HepG2 (cell line): Measurements from ENCODE around the gene ANO9. TPM values are rescaled to one million over a fixed set of nuclear protein-coding genes. Genes with fewer than 3 reads are reported as not detected.

Experiments used
- ATAC-seq: fragments of 200-7000 bp; cut with Tn5 transposase; 3 replicates; pipeline ENCODE4 v1.9.1; 2020; ENCODE audit warnings: mild to moderate bottlenecking, moderate library complexity
- BruUV-seq: library from RNA; stranded (reverse); fragments of 400-500 nt; replicated peaks from 2 replicates; lab custom pipeline; 2021; lab: Mats Ljungman, UMichigan
- CTCF ChIA-PET: fragments of 300-600 bp; formaldehyde crosslinking; extraction: SDS; loops from one replicate; lab custom pipeline; 2021; ENCODE audit warnings: low total read pairs, inconsistent platforms, low intra/inter-chr PET ratio; lab: Yijun Ruan, JAX
- POLR2A ChIA-PET: fragments of 350-600 bp; sonication (Branson Sonifier 250); formaldehyde crosslinking; loops from one replicate; lab custom pipeline; 2020; ENCODE audit warnings: antibody characterized with exemption, inconsistent platforms; lab: Yijun Ruan, JAX
- DNase-seq: peaks from one replicate; pipeline ENCODE4 v3.0.0-alpha.2; 2015; ENCODE audit warnings: low spot score
- FAIRE-seq: peaks from 3 replicates; lab custom pipeline; 2011; peaks lifted over from hg19 to GRCh38; lab: Jason Lieb, UNC
- H2AFZ ChIP-seq: one replicate; pipeline ENCODE4 v1.6.1; 2011; ENCODE audit warnings: low read length, inconsistent platforms
- H3K27ac ChIP-seq: fragments of 300-600 bp; 3 replicates; pipeline ENCODE4 v1.8.0; 2011; ENCODE audit warnings: mixed run types, mild to moderate bottlenecking, mixed read lengths, low read length, inconsistent platforms; ENCODE audit not compliant: insufficient read depth; ENCODE audit errors: extremely low read length
- H3K27me3 ChIP-seq, 2 experiments: fragments of 200-600 bp in 1 of 2; 2 replicates in 1 of 2; 3 replicates in 1 of 2; pipeline versions ENCODE4 v1.6.0 to v1.8.0; 2011; ENCODE audit warnings: low read length in 2 of 2, mild to moderate bottlenecking in 2 of 2, moderate library complexity in 2 of 2, inconsistent platforms in 1 of 2; ENCODE audit not compliant: insufficient read depth in 2 of 2, control insufficient read depth in 1 of 2
- H3K36me3 ChIP-seq, 2 experiments: fragments of 200-600 bp in 1 of 2; replicated peaks in 1 of 2; 2 replicates in 1 of 2; 3 replicates in 1 of 2; pipeline versions ENCODE4 v1.5.1 to v1.8.0; 2011; ENCODE audit warnings: low read length in 2 of 2, inconsistent platforms in 1 of 2; ENCODE audit not compliant: insufficient read depth in 2 of 2, control insufficient read depth in 1 of 2
- H3K4me1 ChIP-seq: 2 replicates; pipeline ENCODE4 v1.5.1; 2012; ENCODE audit warnings: low read length, inconsistent platforms; ENCODE audit not compliant: insufficient read depth
- H3K4me2 ChIP-seq: 2 replicates; pipeline ENCODE4 v1.6.0; 2011; ENCODE audit warnings: low read depth, low read length, inconsistent platforms
- H3K4me3 ChIP-seq, 3 experiments: fragments of 200-600 bp in 1 of 3; sonication (generic), shearing (Covaris generic) in 1 of 3; replicated peaks in 1 of 3; 2 replicates each; pipeline ENCODE4 v1.5.1; 2011 to 2016; ENCODE audit warnings: low read length in 3 of 3, inconsistent platforms in 2 of 3, low read depth in 2 of 3, mild to moderate bottlenecking in 2 of 3, control low read depth in 1 of 3, mixed read lengths in 1 of 3; ENCODE audit not compliant: insufficient read depth in 1 of 3
- H3K79me2 ChIP-seq: one replicate; pipeline ENCODE4 v1.6.1; 2011; ENCODE audit warnings: low read length, inconsistent platforms; ENCODE audit not compliant: insufficient read depth
- H3K9ac ChIP-seq: 2 replicates; pipeline ENCODE4 v1.6.0; 2011; ENCODE audit warnings: mild to moderate bottlenecking, low read depth, low read length, inconsistent platforms; ENCODE audit not compliant: insufficient read depth
- H3K9me3 ChIP-seq: 2 replicates; pipeline ENCODE4 v1.5.1; 2012; ENCODE audit warnings: mild to moderate bottlenecking, low read length
- H4K20me1 ChIP-seq: 2 replicates; pipeline ENCODE4 v1.6.0; 2011; ENCODE audit warnings: inconsistent platforms, mild to moderate bottlenecking, low read length, moderate library complexity; ENCODE audit not compliant: insufficient read depth
- AKAP8 ChIP-seq: sonication (generic); formaldehyde crosslinking; IDR thresholded peaks from 2 replicates; pipeline ENCODE4 v1.5.1; 2020; ENCODE audit warnings: mild to moderate bottlenecking, missing genetic modification reagents
- HMGA1 ChIP-seq: sonication (generic); formaldehyde crosslinking; conservative IDR thresholded peaks from 2 replicates; pipeline ENCODE4 v1.4.0; 2020; ENCODE audit warnings: missing genetic modification reagents
- KLF15 ChIP-seq: sonication (generic); formaldehyde crosslinking; IDR thresholded peaks from 2 replicates; pipeline ENCODE4 v1.8.1; 2023; ENCODE audit warnings: borderline replicate concordance, mild to moderate bottlenecking, inconsistent platforms, missing genetic modification reagents, mixed read lengths
- MATR3 ChIP-seq: sonication (generic); formaldehyde crosslinking; IDR thresholded peaks from 2 replicates; pipeline ENCODE4 v1.4.0; 2020; ENCODE audit warnings: missing genetic modification reagents
- NR1H2 ChIP-seq: sonication (generic); formaldehyde crosslinking; IDR thresholded peaks from 2 replicates; pipeline ENCODE4 v1.8.1; 2022; ENCODE audit warnings: low read depth, missing genetic modification reagents, borderline replicate concordance
- NR2C2 ChIP-seq: sonication (generic); formaldehyde crosslinking; IDR thresholded peaks from 2 replicates; pipeline ENCODE4 v1.4.0; 2020; ENCODE audit warnings: missing genetic modification reagents, mild to moderate bottlenecking, moderate library complexity, borderline replicate concordance
- PHF8 ChIP-seq: sonication (generic); formaldehyde crosslinking; IDR thresholded peaks from 2 replicates; pipeline ENCODE4 v1.5.0; 2020; ENCODE audit warnings: missing genetic modification reagents
- POLR2AphosphoS5 ChIP-seq: IDR thresholded peaks from 2 replicates; pipeline ENCODE4 v1.6.1; 2012; ENCODE audit warnings: low read depth, low read length
- RORA ChIP-seq: sonication (generic); formaldehyde crosslinking; IDR thresholded peaks from 2 replicates; pipeline ENCODE4 v1.5.0; 2020; ENCODE audit warnings: mild to moderate bottlenecking, missing genetic modification reagents, moderate library complexity
- SIN3A ChIP-seq: IDR thresholded peaks from 2 replicates; pipeline ENCODE4 v1.6.1; 2011; ENCODE audit warnings: low read depth, mild to moderate bottlenecking, control low read depth, low read length, borderline replicate concordance
- SSRP1 ChIP-seq: IDR thresholded peaks from 2 replicates; pipeline ENCODE4 v1.6.1; 2016; ENCODE audit warnings: control low read depth
- YEATS4 ChIP-seq: sonication (generic); formaldehyde crosslinking; IDR thresholded peaks from 2 replicates; pipeline ENCODE4 v1.4.0; 2020; ENCODE audit warnings: missing genetic modification reagents, borderline replicate concordance
- ZNF382 ChIP-seq: sonication (generic); formaldehyde crosslinking; IDR thresholded peaks from 2 replicates; pipeline ENCODE4 v1.5.0; 2020; ENCODE audit warnings: missing genetic modification reagents, mild to moderate bottlenecking, borderline replicate concordance
- ZNF883 ChIP-seq: sonication (generic); formaldehyde crosslinking; IDR thresholded peaks from 2 replicates; pipeline ENCODE4 v1.5.1; 2020; ENCODE audit warnings: mild to moderate bottlenecking, missing genetic modification reagents; ENCODE audit errors: not compliant biosample characterization
- ZSCAN12 ChIP-seq: sonication (generic); formaldehyde crosslinking; IDR thresholded peaks from 2 replicates; pipeline ENCODE4 v1.9.0; 2021; ENCODE audit warnings: mild to moderate bottlenecking, missing genetic modification reagents
- WGBS: methylation state at CpG from one replicate; pipeline ENCODE4 v1.1.6; 2017; ENCODE audit warnings: low lambda C conversion rate; 5-methylcytosine and 5-hydroxymethylcytosine counted together
- in situ Hi-C: cut with HindIII; loops from 2 replicates; pipeline ENCODE4 v1.10.0; 2017; ENCODE audit warnings: low pct_unique_long_range_greater_than_20kb; ENCODE audit not compliant: extremely low pct_ligation_motif_present
- intact Hi-C: fragments of 100-400 bp; cut with micrococcal nuclease; formaldehyde crosslinking; loops from one replicate; pipeline ENCODE4 v1.10.0; 2022; ENCODE audit not compliant: unreplicated experiment
- polyA plus RNA-seq, 8 experiments: library from polyadenylated mRNA; depleted of rRNA in 3 of 8; stranded (reverse) in 7 of 8; unstranded in 1 of 8; fragments of >200 nt; fragmentation: Illumina TruSeq in 4 of 8; extraction: Trizol in 4 of 8; gene quantifications; 2 replicates each; pipeline versions ENCODE4 v1.2.1 to v1.2.3, GENCODE V29; 2011 to 2016; ENCODE audit warnings: low read depth in 4 of 8, missing spikeins in 1 of 8, mixed read lengths in 1 of 8; ENCODE audit not compliant: insufficient read depth in 1 of 8
- total RNA-seq, 5 experiments: library from RNA; depleted of rRNA; stranded (reverse); fragments of >200 nt; fragmentation: Illumina TruSeq; extraction: Trizol; gene quantifications; 2 replicates each; pipeline ENCODE4 v1.2.3, GENCODE V29; 2016; ENCODE audit warnings: low read depth in 1 of 5
- TF ChIP-seq, protein P1 (sequence below): sonication (generic); formaldehyde crosslinking; IDR thresholded peaks from 2 replicates; pipeline ENCODE4 v1.4.0; 2020; ENCODE audit warnings: missing genetic modification reagents
- TF ChIP-seq, protein P2 (sequence below): sonication (generic); formaldehyde crosslinking; IDR thresholded peaks from 2 replicates; pipeline ENCODE4 v1.9.0; 2022; ENCODE audit warnings: missing genetic modification reagents, mild to moderate bottlenecking, borderline replicate concordance
- TF ChIP-seq, protein P3 (sequence below): sonication (generic); formaldehyde crosslinking; IDR thresholded peaks from 2 replicates; pipeline ENCODE4 v1.5.0; 2020; ENCODE audit warnings: missing genetic modification reagents

The ANO9 gene
- total and polyA plus RNA-seq, 2 of the 13 experiments (the other 11 are each of a cell fraction or from before 2014, with no cell fraction given), result 8.9 to 14.3 TPM

GRCh38 chr11:488992-489391 is 47.2 kb upstream of the ANO9 start (continued):
- TF ChIP-seq, protein P1, sequence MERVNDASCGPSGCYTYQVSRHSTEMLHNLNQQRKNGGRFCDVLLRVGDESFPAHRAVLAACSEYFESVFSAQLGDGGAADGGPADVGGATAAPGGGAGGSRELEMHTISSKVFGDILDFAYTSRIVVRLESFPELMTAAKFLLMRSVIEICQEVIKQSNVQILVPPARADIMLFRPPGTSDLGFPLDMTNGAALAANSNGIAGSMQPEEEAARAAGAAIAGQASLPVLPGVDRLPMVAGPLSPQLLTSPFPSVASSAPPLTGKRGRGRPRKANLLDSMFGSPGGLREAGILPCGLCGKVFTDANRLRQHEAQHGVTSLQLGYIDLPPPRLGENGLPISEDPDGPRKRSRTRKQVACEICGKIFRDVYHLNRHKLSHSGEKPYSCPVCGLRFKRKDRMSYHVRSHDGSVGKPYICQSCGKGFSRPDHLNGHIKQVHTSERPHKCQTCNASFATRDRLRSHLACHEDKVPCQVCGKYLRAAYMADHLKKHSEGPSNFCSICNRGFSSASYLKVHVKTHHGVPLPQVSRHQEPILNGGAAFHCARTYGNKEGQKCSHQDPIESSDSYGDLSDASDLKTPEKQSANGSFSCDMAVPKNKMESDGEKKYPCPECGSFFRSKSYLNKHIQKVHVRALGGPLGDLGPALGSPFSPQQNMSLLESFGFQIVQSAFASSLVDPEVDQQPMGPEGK (CRISPR knock-in tag), result no peak
- TF ChIP-seq POLR2AphosphoS5, result no peak
- no peak for TF ChIP-seq NR2C2 (CRISPR knock-in tag)

DNA sequence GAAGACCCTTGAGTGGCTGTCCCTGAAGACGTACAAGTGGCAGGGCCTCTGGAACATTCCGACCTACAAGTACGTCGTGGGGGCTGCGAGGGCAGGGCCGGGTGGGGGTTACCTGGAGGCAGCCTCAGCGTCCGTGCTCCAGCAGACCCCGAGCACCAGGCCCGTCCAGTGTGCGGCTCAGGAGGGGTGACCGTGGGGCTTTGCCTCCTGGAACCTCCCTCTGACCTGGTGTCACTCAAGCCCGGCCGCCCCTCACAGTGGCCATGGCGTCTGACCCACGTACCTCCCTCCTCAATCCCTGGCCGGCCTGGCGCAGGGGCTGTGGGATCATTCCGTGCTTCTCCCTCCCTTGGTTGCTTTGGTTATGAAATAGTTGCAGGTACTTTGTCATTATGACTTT is 46.8 kb upstream of the ANO9 start:
- ATAC-seq, result no peak
- Histone ChIP-seq H3K79me2 (peaks cover 5% of the 10 kb centered on the region), H3K27me3 (no peaks in the 10 kb centered on the region), H3K4me3 (no peak overlapping the region), H3K4me2 (no peak overlapping the region), H3K36me3 (peaks cover 5 to 11% of the 10 kb centered on the region in 2 experiments; a peak in 1 of 5 replicates), H3K4me1 (no peaks in the 10 kb centered on the region), H3K27ac (no peak overlapping the region), H2AFZ (no peak overlapping the region), H4K20me1 (no peaks in the 10 kb centered on the region), H3K9ac (no peak overlapping the region), H3K9me3 (no peaks in the 10 kb centered on the region)
- ChIA-PET POLR2A (no interaction called here), CTCF (no interaction called here)
- intact Hi-C loops, result no loop called here
- BruUV-seq, result no TSS peak
- in situ Hi-C loops, result no loop called here
- 91% methylated on average over 5 of the region's 19 CpGs for WGBS
- FAIRE-seq, result no peak
- TF ChIP-seq PHF8 (no peak), SSRP1 (no peak), NR1H2 (no peak), ZNF382 (CRISPR knock-in tag) (no peak), ZSCAN12 (CRISPR knock-in tag) (no peak), SIN3A (no peak), ZNF883 (CRISPR knock-in tag) (no peak), KLF15 (CRISPR knock-in tag) (no peak), RORA (CRISPR knock-in tag) (no peak), AKAP8 (CRISPR knock-in tag) (no peak), YEATS4 (CRISPR knock-in tag) (no peak), MATR3 (CRISPR knock-in tag) (no peak), HMGA1 (CRISPR knock-in tag) (no peak)
- TF ChIP-seq, protein P2, sequence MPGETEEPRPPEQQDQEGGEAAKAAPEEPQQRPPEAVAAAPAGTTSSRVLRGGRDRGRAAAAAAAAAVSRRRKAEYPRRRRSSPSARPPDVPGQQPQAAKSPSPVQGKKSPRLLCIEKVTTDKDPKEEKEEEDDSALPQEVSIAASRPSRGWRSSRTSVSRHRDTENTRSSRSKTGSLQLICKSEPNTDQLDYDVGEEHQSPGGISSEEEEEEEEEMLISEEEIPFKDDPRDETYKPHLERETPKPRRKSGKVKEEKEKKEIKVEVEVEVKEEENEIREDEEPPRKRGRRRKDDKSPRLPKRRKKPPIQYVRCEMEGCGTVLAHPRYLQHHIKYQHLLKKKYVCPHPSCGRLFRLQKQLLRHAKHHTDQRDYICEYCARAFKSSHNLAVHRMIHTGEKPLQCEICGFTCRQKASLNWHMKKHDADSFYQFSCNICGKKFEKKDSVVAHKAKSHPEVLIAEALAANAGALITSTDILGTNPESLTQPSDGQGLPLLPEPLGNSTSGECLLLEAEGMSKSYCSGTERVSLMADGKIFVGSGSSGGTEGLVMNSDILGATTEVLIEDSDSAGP (CRISPR knock-in tag), result no peak
- TF ChIP-seq, protein P3, sequence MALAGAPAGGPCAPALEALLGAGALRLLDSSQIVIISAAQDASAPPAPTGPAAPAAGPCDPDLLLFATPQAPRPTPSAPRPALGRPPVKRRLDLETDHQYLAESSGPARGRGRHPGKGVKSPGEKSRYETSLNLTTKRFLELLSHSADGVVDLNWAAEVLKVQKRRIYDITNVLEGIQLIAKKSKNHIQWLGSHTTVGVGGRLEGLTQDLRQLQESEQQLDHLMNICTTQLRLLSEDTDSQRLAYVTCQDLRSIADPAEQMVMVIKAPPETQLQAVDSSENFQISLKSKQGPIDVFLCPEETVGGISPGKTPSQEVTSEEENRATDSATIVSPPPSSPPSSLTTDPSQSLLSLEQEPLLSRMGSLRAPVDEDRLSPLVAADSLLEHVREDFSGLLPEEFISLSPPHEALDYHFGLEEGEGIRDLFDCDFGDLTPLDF (CRISPR knock-in tag), result no peak
- no peak for DNase-seq
